GM19463 (cell line): ENCODE measurements around the gene CSF2RB.
"Not testable (repeated sequence)": the region's sequence is repeated elsewhere in the genome, so short reads cannot be mapped to it uniquely, and the experiment has no call there.

Source experiments
- ATAC-seq: cut with Tn5 transposase; IDR thresholded peaks from one replicate; pipeline ENCODE4 v1.9.1; 2021; ENCODE audit warnings: mild to moderate bottlenecking, moderate library complexity; ENCODE audit not compliant: unreplicated experiment

The CSF2RB gene

GRCh38 chr22:36961626-36962025, 48.2 kb downstream of the CSF2RB start:
- ATAC-seq: no peak

GRCh38 chr22:36963302-36963701, 49.9 kb downstream of the CSF2RB start:
- no peak for ATAC-seq

- ATAC-seq: no peak
Measured at GRCh38 chr22:36964106-36964505, 50.7 kb downstream of the CSF2RB start.

DNA sequence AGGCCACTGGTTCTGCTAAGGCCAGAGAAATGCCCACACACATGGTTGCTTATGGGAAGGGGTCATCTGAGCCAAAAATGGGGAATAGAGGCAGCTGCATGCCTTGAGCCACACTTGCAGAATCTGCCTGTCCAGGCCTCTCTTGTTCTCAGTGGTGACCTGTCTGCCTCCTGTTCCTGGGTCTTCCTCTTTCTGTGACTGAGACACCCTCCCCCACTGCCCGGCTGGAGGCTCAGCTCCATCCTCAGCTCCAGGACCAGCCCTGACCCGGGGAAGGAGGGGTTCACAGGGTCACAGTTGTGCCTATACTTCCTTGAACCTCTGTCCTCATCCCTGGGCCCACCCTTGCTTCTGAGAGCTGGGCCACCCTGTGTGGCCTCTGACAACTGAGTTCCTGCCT, 52.3 kb downstream of the CSF2RB start:
- no peak for ATAC-seq

- ATAC-seq: no peak
Measured at GRCh38 chr22:36966851-36967540, 53.6 kb downstream of the CSF2RB start.

DNA sequence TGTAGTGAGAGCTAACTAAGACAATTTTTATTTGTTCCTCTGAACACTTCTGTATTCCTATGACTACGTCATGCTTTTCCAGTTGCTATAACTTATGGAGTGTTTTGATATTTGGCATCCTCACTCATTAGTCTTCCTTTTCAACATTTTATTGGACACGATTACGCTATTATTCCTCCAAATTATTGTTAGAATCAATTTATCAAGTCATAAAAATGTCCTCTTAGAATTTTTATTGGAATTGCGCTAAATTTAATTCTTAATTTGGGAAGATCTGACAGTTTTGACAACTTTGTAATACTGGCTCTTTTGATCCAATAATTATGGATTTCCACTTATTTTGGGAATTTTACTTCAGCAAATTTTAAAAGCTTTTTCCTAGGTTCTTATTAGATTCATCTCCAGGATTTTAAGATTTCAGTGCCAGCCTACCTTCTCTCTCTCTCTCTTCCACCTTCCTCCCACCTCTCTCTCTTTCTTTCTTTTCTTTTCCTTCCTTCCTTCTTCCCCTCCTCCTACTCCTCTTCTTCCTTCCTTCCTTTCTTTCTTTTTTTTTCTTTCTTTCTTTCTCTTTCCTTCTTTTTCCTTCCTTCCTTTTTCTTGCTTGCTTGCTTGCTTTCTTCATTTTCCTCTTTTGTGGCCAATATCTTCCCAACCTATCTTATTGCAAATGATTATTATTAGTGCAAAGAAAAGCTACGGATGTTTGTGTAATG, 55.0 kb downstream of the CSF2RB start:
- no peak for ATAC-seq

GRCh38 chr22:36971341-36972125, 58.1 kb downstream of the CSF2RB start:
- no peak for ATAC-seq

GRCh38 chr22:36976606-36977005, 63.2 kb downstream of the CSF2RB start:
- no peak for ATAC-seq

GRCh38 chr22:36977401-36977861, 64.0 kb downstream of the CSF2RB start:
- ATAC-seq: no peak

DNA sequence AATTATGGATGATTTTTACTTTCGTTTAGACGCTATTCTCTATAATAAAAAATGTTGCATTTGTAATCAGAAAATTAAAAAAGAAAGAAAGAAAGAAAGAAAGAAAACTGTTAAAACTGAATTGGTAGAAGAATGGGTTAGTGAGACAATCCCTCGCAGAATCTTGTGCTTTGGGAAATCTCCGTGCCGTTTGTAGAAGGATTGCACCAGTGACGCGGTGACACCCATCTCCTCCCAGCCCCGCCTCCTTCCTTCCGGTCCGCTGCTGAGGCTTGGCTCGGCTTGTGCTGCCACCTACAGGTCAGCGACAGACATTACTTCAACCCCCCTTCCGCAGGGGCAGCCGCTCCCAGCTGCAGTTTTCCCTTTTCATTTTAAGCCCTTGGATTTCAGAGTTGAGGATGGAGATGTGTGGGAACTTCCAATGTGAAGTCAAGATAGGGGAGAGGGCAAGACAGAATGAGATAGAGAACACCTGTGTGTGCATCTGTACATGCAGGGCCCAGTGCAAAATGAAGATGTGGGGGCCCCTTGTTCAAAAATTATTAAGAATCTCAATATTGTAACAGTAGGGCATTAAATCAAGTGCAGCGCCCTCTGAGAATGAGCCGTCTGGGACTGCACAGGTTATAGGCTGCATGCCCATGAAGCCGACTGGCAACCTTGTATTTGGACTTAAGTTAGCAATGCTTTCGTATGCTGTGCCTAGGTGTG, 64.7 kb downstream of the CSF2RB start:
- peak; percentile 57 for ATAC-seq

DNA sequence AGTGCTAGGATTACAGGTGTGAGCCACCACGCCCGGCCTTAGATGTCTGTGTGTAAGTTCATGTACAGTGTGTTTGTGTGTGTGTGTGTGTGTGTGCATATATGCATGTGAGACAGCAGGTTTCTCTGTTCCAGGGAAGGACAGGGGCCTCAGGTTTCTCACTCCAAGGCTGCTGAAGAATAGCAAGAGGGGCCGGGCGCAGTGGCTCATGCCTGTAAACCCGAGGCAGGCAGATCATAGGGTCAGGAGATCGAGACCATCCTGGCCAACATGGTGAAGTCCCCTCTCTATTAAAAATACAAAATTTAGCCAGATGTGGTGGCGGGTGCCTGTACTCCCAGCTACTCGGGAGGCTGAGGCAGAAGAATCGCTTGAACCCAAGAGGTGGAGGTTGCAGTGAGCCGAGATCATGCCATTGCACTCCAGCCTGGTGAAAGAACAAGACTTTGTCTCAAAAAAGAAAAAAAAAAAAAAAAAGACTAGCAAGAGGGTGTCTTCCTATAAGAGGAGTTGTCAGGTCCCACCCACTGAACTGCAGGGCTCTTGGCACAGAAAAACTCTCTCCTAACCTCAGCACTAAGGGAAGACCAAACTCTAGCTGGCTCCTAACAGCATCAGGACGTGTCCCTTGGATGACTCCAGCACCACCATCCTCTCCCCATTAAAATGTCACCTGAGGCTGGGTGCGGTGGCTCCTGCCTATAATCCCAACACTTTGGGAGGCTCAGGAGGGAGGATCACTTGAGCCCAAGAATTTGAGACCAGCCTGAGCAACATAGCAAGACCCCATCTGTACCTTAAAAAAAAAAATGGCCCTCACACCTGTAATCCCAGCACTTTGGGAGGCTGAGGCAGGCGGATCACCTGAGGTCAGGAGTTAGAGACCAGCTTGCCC, 65.8 kb downstream of the CSF2RB start:
- no peak for ATAC-seq

DNA sequence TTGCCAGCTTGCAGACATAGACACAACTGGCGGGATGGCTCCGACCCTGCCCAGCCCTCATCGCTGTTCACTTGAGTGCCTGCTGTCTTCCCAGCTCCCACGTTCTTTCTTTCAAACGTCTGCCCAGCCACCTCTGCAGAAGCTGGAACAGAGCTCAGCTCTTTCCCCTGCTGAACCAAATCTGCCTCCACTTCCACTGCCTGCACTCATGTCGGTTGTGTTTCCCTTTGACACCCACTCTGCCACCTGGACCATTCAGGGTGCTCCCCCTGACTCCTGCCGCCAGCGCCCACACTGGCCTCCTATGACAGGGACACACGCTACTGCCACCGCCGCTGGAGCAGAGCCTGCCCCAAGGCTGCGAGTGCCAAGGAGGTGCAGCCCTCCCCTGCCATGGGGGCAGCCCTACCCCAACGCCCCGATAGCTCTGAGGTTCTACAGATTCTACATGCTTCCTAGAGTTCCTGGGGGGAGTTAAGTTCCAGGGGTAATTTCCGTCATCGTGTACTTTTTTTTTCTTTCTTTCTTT, 67.9 kb downstream of the CSF2RB start:
- ATAC-seq: no peak

DNA sequence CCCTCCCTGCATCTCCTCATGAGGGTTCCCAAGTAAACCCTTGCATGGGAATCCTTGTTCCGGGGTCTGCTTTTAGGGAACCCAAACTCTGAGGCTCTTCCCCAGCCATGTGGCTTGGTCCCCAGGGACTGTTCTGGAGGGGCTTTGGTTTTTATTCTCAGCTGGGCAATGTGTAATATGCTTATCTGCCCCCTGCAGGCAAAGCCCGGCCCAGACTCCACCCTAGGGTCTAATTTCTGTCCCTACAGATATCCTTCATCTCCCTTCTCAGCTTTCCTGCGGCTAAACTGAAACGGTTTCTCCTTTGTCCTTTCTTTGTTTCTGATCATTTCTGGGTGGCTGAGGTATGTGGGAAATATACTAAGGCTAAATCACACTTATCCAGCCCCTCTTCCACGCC, 68.7 kb downstream of the CSF2RB start:
- no peak for ATAC-seq

- ATAC-seq: no peak
Measured at GRCh38 chr22:36985211-36985889, 71.9 kb downstream of the CSF2RB start.

GRCh38 chr22:36986242-36986821, 72.9 kb downstream of the CSF2RB start:
- no peak for ATAC-seq

- ATAC-seq: no peak
Measured at GRCh38 chr22:36988075-36988832, 74.8 kb downstream of the CSF2RB start.

DNA sequence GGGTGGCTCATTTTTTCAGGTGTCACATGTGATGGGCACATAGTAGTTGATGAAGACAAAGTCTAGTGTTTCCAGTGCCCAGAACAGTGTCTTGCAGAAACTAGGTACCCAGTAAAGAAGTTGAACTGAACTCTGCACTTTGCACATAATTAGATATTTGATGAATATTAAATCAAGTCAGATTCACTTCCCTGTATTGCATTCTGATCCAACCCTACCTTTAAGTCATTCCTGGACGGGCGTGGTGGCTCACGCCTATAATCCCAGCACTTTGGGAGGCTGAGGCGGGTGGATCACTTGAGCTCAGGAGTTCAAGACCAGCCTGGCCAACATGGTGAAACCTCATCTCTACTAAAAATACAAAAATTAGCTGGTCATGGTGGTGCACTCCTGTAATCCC, 75.6 kb downstream of the CSF2RB start:
- not testable (repeated sequence) for ATAC-seq
